ENCODE measurements around the gene EID3. TPM values are rescaled to one million over a fixed set of nuclear protein-coding genes. Genes with fewer than 3 reads are reported as not detected.
"Not testable (repeated sequence)": the region's sequence is repeated elsewhere in the genome, so short reads cannot be mapped to it uniquely, and the experiment has no call there.

EID3 gene
- total and polyA plus RNA-seq, 4 experiments from 2014 or later: 9.4 to 15.6 (median 11.3) TPM

DNA sequence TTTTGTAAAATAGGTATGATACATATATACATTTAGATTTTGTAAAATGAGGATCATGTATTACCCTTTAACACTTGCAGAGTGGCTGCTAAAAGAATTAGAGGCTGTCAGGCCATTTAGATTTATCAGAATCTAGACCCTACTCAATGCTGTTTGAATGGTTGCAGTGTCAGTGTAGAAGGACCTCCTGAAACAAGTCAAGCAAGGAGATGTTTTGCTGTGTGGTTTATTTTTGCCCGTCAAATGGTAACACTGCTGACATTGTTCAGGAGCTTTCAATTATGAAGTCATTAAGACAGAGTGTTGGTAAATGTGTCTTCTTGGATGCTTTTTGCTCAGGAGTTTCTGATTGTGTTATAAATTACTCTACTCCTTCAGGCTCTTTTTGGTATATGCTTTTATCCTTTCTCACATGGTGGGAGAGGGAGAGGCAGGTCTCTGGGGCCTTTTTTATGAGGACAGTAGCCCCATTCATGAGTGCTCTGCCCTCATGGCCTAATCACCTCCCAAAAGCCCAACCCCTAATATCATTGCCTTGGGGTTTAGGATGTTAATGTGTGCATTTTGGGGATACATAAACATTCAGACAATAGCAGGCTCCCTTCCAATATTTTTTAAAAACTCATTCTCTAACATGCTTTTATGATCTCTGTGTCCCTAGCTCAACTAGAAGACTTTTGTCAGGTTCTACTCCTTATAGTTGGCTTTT is 16.5 kb downstream of the EID3 start:
- no peaks in the 10 kb centered on the region for H3K27me3 Mint-ChIP-seq
- H3K36me3 Mint-ChIP-seq: peaks cover 38 to 67% of the 10 kb centered on the region in 2 donors
- Histone ChIP-seq H3K4me3 (ENCODE audit: low read length in 2 of 2) (no peak overlapping the region), H3K4me1 (ENCODE audit: insufficient read depth, low read length) (no peaks in the 10 kb centered on the region), H3K9me3 (ENCODE audit: control insufficient read depth in 1 of 2, low read length in 2 of 2) (no peaks in the 10 kb centered on the region), H3K36me3 (ENCODE audit: insufficient read depth, low read length) (peaks cover 25% of the 10 kb centered on the region), H3K27ac (ENCODE audit: low read depth, low read length) (no peak overlapping the region), H3K27me3 (ENCODE audit: insufficient read depth, low read length) (no peaks in the 10 kb centered on the region)
- no peak overlapping the region for H3K4me3 Mint-ChIP-seq
- no peaks in the 10 kb centered on the region for H3K9me3 Mint-ChIP-seq
- H3K27ac Mint-ChIP-seq: peak overlapping the region in 3 of 7 donors; percentile 9 to 57 (median 36)
- ChIA-PET CTCF (ENCODE audit: partially characterized antibody) (interaction anchor here (1.2 kb wide), 1 partner anchor 31 kb away, joined by 3 read pairs; no protein-coding TSS in a partner anchor), POLR2A (ENCODE audit: partially characterized antibody) (interaction anchor here (0.6 kb wide), 1 partner anchor 32 kb away, joined by 3 read pairs; no protein-coding TSS in a partner anchor)
- peaks cover 0 to 2% (median 0%) of the 10 kb centered on the region in 4 donors for H3K4me1 Mint-ChIP-seq
- DNase-seq: no peak
- intact Hi-C loops (cut with micrococcal nuclease): no loop called here

DNA sequence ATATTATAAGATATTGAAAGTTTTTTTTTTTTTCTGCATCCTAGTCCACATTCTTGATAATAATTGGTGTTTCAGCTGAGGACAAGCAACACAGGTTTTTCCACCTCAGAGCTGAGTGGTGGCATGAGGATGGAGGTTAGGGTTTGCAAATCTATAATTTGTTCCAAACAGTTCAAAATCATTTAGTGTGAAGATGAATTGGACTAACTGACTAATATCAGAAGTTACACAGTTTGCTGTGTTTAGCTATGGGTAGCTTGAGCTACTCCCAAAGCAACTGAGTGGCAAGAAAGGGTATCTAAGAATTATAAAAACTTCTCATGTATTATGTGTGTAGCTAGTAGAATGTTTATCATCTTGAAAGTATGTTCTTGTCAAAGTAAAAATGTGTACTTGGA is 17.1 kb downstream of the EID3 start:
- Histone ChIP-seq H3K4me3 (ENCODE audit: low read length in 2 of 2) (no peak overlapping the region), H3K27me3 (ENCODE audit: insufficient read depth, low read length) (no peaks in the 10 kb centered on the region), H3K4me1 (ENCODE audit: insufficient read depth, low read length) (no peaks in the 10 kb centered on the region), H3K9me3 (ENCODE audit: control insufficient read depth in 1 of 2, low read length in 2 of 2) (no peaks in the 10 kb centered on the region), H3K36me3 (ENCODE audit: insufficient read depth, low read length) (peaks cover 24% of the 10 kb centered on the region), H3K27ac (ENCODE audit: low read depth, low read length) (no peak overlapping the region)
- intact Hi-C loops (cut with micrococcal nuclease): no loop called here
- no peak for DNase-seq
- ChIA-PET CTCF (ENCODE audit: partially characterized antibody) (interaction anchor here (1.2 kb wide), 1 partner anchor 31 kb away, joined by 3 read pairs; no protein-coding TSS in a partner anchor), POLR2A (ENCODE audit: partially characterized antibody) (interaction anchor here (0.6 kb wide), 1 partner anchor 32 kb away, joined by 3 read pairs; no protein-coding TSS in a partner anchor)
- Mint-ChIP-seq H3K27ac (no peak overlapping the region), H3K4me1 (no peaks in the 10 kb centered on the region), H3K36me3 (peaks cover 36 to 65% of the 10 kb centered on the region in 2 donors), H3K4me3 (no peak overlapping the region), H3K27me3 (no peaks in the 10 kb centered on the region), H3K9me3 (no peaks in the 10 kb centered on the region)

DNA sequence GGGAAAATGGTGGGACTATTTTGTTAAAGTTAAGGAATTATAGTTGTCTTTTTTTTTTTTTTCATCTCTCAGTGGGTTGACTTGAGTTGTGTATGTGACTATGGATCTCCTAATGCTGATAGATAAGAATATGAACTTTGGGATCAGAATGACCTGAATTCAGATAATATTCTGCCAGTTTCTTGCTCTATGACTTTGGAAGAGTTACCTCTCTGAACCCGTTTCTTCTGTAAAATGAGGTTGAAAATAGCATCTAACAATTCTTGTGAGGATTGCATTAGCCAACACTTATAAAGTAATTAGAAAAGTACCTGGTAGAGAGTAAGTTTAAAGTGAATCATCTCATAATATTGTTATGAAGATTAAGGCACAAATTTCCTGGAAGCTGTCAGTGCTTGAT is 18.4 kb downstream of the EID3 start:
- H3K27me3 Mint-ChIP-seq: no peaks in the 10 kb centered on the region
- CTCF ChIA-PET (ENCODE audit: partially characterized antibody): no interaction called here
- no peak overlapping the region for H3K4me3 Mint-ChIP-seq
- H3K4me3 ChIP-seq (ENCODE audit: low read length in 2 of 2): no peak overlapping the region
- peaks cover 27% of the 10 kb centered on the region for H3K36me3 ChIP-seq (ENCODE audit: insufficient read depth, low read length)
- no peak overlapping the region for H3K27ac ChIP-seq (ENCODE audit: low read depth, low read length)
- H3K4me1 ChIP-seq (ENCODE audit: insufficient read depth, low read length): no peaks in the 10 kb centered on the region
- H3K4me1 Mint-ChIP-seq: no peaks in the 10 kb centered on the region
- POLR2A ChIA-PET (ENCODE audit: partially characterized antibody): interaction anchor here (0.6 kb wide), 2 partner anchors 33 to 258 kb away, joined by 3 to 4 read pairs; no protein-coding TSS in a partner anchor
- no peaks in the 10 kb centered on the region for H3K9me3 ChIP-seq (ENCODE audit: control insufficient read depth in 1 of 2, low read length in 2 of 2)
- no peak for DNase-seq
- peak overlapping the region in 3 of 7 donors; percentile 4 to 29 (median 27) for H3K27ac Mint-ChIP-seq
- intact Hi-C loops (cut with micrococcal nuclease): no loop called here
- no peaks in the 10 kb centered on the region for H3K27me3 ChIP-seq (ENCODE audit: insufficient read depth, low read length)
- no peaks in the 10 kb centered on the region for H3K9me3 Mint-ChIP-seq
- peaks cover 36 to 60% of the 10 kb centered on the region in 2 donors for H3K36me3 Mint-ChIP-seq

DNA sequence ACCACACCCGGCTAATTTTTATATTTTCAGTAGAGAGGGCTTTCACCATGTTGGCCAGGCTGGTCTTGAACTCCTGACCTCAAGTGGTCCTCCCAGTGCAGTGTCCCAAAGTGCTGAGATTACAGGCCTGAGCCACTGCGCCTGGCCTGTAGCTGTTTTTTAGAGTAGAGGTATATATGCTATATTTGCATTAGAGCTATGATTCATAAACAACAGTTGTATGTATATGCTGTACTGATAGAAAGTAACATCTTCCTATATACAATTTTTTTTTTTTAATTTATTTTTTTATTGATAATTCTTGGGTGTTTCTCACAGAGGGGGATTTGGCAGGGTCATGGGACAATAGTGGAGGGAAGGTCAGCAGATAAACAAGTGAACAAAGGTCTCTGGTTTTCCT is 19.0 kb downstream of the EID3 start:
- intact Hi-C loops (cut with micrococcal nuclease); DNase-seq; H3K27me3 Mint-ChIP-seq; CTCF ChIA-PET (ENCODE audit: partially characterized antibody); H3K27ac Mint-ChIP-seq; H3K27me3 ChIP-seq (ENCODE audit: insufficient read depth, low read length); H3K9me3 Mint-ChIP-seq; H3K4me1 ChIP-seq (ENCODE audit: insufficient read depth, low read length); H3K4me3 Mint-ChIP-seq; H3K4me3 ChIP-seq (ENCODE audit: low read length in 2 of 2); H3K4me1 Mint-ChIP-seq; H3K9me3 ChIP-seq (ENCODE audit: control insufficient read depth in 1 of 2, low read length in 2 of 2); H3K27ac ChIP-seq (ENCODE audit: low read depth, low read length): not testable (repeated sequence)
- H3K36me3 Mint-ChIP-seq: peaks cover 42 to 63% of the 10 kb centered on the region in 2 donors
- peaks cover 33% of the 10 kb centered on the region for H3K36me3 ChIP-seq (ENCODE audit: insufficient read depth, low read length)
- POLR2A ChIA-PET (ENCODE audit: partially characterized antibody): interaction anchor here (0.6 kb wide), 1 partner anchor 33 kb away, joined by 3 read pairs; no protein-coding TSS in a partner anchor

DNA sequence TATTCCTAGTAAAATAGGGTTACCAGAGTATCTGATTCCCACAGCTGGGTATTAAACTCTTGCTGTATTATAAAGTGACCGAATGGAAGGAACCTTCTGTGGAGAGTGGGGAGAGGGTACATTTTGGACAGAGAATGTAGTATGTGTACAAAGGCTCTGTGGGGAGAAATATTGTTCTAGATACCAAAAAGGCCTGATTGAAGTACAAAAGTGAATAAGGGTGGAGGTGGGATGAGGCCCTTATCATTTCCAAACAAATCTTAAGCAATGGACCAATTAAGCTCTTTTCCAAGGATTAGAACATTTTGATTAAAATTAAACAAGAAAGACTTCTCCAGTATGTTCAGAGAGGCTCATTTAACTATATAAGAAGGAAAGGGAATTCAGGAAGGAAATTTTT is 20.4 kb downstream of the EID3 start:
- no peak overlapping the region for H3K4me3 Mint-ChIP-seq
- POLR2A ChIA-PET (ENCODE audit: partially characterized antibody): no interaction called here
- H3K27ac ChIP-seq (ENCODE audit: low read depth, low read length): no peak overlapping the region
- no peaks in the 10 kb centered on the region for H3K27me3 Mint-ChIP-seq
- H3K27ac Mint-ChIP-seq: peak overlapping the region in 1 of 7 donors; percentile 49
- no peaks in the 10 kb centered on the region for H3K27me3 ChIP-seq (ENCODE audit: insufficient read depth, low read length)
- no peaks in the 10 kb centered on the region for H3K4me1 Mint-ChIP-seq
- no peak for DNase-seq
- no peaks in the 10 kb centered on the region for H3K9me3 ChIP-seq (ENCODE audit: control insufficient read depth in 1 of 2, low read length in 2 of 2)
- intact Hi-C loops (cut with micrococcal nuclease): loop anchor here (1.0 kb wide), 1 partner anchor 12 kb away; no protein-coding TSS in a partner anchor
- peaks cover 40% of the 10 kb centered on the region for H3K36me3 ChIP-seq (ENCODE audit: insufficient read depth, low read length)
- no peak overlapping the region for H3K4me3 ChIP-seq (ENCODE audit: low read length in 2 of 2)
- CTCF ChIA-PET (ENCODE audit: partially characterized antibody): interaction anchor here (2.2 kb wide), 1 partner anchor 35 kb away, joined by 7 read pairs; no protein-coding TSS in a partner anchor
- peaks cover 46 to 58% of the 10 kb centered on the region in 2 donors for H3K36me3 Mint-ChIP-seq
- H3K9me3 Mint-ChIP-seq: no peaks in the 10 kb centered on the region
- H3K4me1 ChIP-seq (ENCODE audit: insufficient read depth, low read length): no peaks in the 10 kb centered on the region

DNA sequence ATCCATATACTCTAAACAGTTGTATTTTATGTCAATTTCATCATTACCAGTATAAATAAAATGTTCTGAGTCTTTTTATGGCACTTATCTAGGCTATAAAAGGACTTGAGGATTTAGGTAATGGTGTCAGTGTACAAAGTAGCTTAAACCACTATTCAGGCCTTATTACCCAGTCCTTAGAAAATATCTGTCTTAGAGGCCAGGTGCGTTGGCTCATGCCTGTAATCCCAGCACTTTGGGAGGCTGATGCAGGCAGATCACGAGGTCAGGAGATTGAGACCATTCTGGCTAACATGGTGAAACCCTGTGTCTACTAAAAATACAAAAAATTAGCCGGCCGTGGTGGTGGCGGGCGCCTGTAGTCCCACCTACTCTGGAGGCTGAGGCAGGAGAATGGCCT is 24.7 kb downstream of the EID3 start:
- H3K4me3 ChIP-seq (ENCODE audit: low read length in 2 of 2); H3K27ac ChIP-seq (ENCODE audit: low read depth, low read length); H3K4me1 Mint-ChIP-seq; H3K4me3 Mint-ChIP-seq; intact Hi-C loops (cut with micrococcal nuclease); H3K27me3 ChIP-seq (ENCODE audit: insufficient read depth, low read length); H3K27me3 Mint-ChIP-seq; H3K4me1 ChIP-seq (ENCODE audit: insufficient read depth, low read length); H3K9me3 ChIP-seq (ENCODE audit: control insufficient read depth in 1 of 2, low read length in 2 of 2); DNase-seq; H3K27ac Mint-ChIP-seq; H3K9me3 Mint-ChIP-seq: not testable (repeated sequence)
- peaks cover 38 to 39% of the 10 kb centered on the region in 2 donors for H3K36me3 Mint-ChIP-seq
- ChIA-PET CTCF (ENCODE audit: partially characterized antibody) (interaction anchor here (1.1 kb wide), 1 partner anchor 30 kb away, joined by 3 read pairs; no protein-coding TSS in a partner anchor), POLR2A (ENCODE audit: partially characterized antibody) (interaction anchor here (1.4 kb wide), 1 partner anchor 14 kb away, joined by 4 read pairs; no protein-coding TSS in a partner anchor)
- peaks cover 16% of the 10 kb centered on the region for H3K36me3 ChIP-seq (ENCODE audit: insufficient read depth, low read length)

DNA sequence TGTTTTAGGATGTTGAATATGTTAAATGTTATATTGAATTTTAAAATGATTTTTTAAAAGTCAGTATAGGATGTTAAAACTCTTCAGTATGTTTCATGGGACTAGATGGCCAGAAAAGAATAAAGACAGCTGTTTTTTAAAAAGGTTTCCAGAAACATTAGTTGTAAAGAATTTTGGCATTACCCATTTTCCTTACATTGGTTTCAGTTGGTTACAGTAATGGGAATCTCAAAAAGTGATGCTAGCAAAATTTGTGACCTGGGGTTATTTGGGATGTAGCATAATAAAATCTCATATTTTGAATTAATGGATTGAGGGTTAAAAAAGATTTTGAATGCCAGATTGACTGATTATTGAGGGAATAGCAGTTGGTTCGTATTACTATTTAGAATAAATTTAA is 25.3 kb downstream of the EID3 start:
- Mint-ChIP-seq H3K4me1 (peaks cover 0 to 1% (median 0%) of the 10 kb centered on the region in 4 donors), H3K4me3 (no peak overlapping the region), H3K9me3 (no peaks in the 10 kb centered on the region), H3K27me3 (no peaks in the 10 kb centered on the region), H3K36me3 (peaks cover 39 to 41% of the 10 kb centered on the region in 2 donors), H3K27ac (peak overlapping the region in 1 of 7 donors; percentile 2)
- ChIA-PET CTCF (ENCODE audit: partially characterized antibody) (interaction anchor here (1.1 kb wide), 1 partner anchor 29 kb away, joined by 3 read pairs; no protein-coding TSS in a partner anchor), POLR2A (ENCODE audit: partially characterized antibody) (interaction anchor here (1.4 kb wide), 1 partner anchor 14 kb away, joined by 4 read pairs; no protein-coding TSS in a partner anchor)
- no peak overlapping the region for H3K27ac ChIP-seq (ENCODE audit: low read depth, low read length)
- no peaks in the 10 kb centered on the region for H3K9me3 ChIP-seq (ENCODE audit: control insufficient read depth in 1 of 2, low read length in 2 of 2)
- H3K4me1 ChIP-seq (ENCODE audit: insufficient read depth, low read length): no peaks in the 10 kb centered on the region
- no peak overlapping the region for H3K4me3 ChIP-seq (ENCODE audit: low read length in 2 of 2)
- no peak for DNase-seq
- intact Hi-C loops (cut with micrococcal nuclease): no loop called here
- H3K36me3 ChIP-seq (ENCODE audit: insufficient read depth, low read length): peaks cover 16% of the 10 kb centered on the region
- H3K27me3 ChIP-seq (ENCODE audit: insufficient read depth, low read length): no peaks in the 10 kb centered on the region
